Ishikawa (cell line): ENCODE data around the gene CD6.

Experiments
- CEBPB ChIP-seq: IDR thresholded peaks from 2 replicates; pipeline ENCODE4 v1.6.1; 2012
- CREB1 ChIP-seq: IDR thresholded peaks from 2 replicates; pipeline ENCODE4 v1.6.1; 2012; ENCODE audit warnings: low read depth
- EGR1 ChIP-seq: IDR thresholded peaks from 2 replicates; pipeline ENCODE4 v1.6.1; 2012
- EP300 ChIP-seq: IDR thresholded peaks from 2 replicates; pipeline ENCODE4 v1.6.1; 2012; ENCODE audit warnings: borderline replicate concordance
- FOXM1 ChIP-seq: IDR thresholded peaks from 2 replicates; pipeline ENCODE4 v1.6.1; 2012; ENCODE audit warnings: low read depth, borderline replicate concordance
- NFIC ChIP-seq: IDR thresholded peaks from 2 replicates; pipeline ENCODE4 v1.6.1; 2012
- RAD21 ChIP-seq: IDR thresholded peaks from 2 replicates; pipeline ENCODE4 v1.6.1; 2012; ENCODE audit warnings: low read depth
- TAF1 ChIP-seq: IDR thresholded peaks from 2 replicates; pipeline ENCODE4 v1.6.1; 2012; ENCODE audit warnings: low read depth, mild to moderate bottlenecking
- TCF12 ChIP-seq: IDR thresholded peaks from 2 replicates; pipeline ENCODE4 v1.6.1; 2012; ENCODE audit warnings: low read depth
- TEAD4 ChIP-seq: IDR thresholded peaks from 2 replicates; pipeline ENCODE4 v1.6.1; 2012
- YY1 ChIP-seq: IDR thresholded peaks from 2 replicates; pipeline ENCODE4 v1.6.1; 2012; ENCODE audit warnings: low read depth
- ZBTB7A ChIP-seq: IDR thresholded peaks from 2 replicates; pipeline ENCODE4 v1.6.1; 2012; ENCODE audit warnings: low read depth
- TF ChIP-seq, protein P1 (sequence below): IDR thresholded peaks from 2 replicates; pipeline ENCODE4 v1.6.1; 2012; ENCODE audit warnings: low read depth, mild to moderate bottlenecking
- TF ChIP-seq, protein P2 (sequence below): IDR thresholded peaks from 2 replicates; pipeline ENCODE4 v1.6.1; 2012
- TF ChIP-seq, protein P3 (sequence below): IDR thresholded peaks from 2 replicates; pipeline ENCODE4 v1.6.1; 2012

Gene CD6

DNA sequence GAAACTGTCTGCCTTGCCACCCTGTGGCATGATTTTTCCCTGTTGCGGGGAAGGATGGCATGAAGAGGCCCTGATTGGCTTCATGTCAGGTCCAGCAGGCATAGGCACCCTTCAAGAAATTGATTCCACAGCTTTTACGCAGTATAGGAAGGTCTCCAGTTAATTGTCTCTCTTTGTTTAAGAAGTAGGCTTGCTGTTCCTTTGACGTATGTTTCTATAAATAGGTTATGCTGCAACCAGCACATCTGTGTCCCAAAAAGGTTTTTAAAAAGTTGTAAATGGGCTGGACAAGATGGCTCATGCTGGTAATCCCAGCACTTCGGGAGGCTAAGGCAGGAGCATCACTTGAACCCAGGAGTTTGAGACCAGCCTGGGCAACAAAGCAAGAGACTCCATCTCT, 62.6 kb downstream of the CD6 start:
- TF ChIP-seq, protein P1, sequence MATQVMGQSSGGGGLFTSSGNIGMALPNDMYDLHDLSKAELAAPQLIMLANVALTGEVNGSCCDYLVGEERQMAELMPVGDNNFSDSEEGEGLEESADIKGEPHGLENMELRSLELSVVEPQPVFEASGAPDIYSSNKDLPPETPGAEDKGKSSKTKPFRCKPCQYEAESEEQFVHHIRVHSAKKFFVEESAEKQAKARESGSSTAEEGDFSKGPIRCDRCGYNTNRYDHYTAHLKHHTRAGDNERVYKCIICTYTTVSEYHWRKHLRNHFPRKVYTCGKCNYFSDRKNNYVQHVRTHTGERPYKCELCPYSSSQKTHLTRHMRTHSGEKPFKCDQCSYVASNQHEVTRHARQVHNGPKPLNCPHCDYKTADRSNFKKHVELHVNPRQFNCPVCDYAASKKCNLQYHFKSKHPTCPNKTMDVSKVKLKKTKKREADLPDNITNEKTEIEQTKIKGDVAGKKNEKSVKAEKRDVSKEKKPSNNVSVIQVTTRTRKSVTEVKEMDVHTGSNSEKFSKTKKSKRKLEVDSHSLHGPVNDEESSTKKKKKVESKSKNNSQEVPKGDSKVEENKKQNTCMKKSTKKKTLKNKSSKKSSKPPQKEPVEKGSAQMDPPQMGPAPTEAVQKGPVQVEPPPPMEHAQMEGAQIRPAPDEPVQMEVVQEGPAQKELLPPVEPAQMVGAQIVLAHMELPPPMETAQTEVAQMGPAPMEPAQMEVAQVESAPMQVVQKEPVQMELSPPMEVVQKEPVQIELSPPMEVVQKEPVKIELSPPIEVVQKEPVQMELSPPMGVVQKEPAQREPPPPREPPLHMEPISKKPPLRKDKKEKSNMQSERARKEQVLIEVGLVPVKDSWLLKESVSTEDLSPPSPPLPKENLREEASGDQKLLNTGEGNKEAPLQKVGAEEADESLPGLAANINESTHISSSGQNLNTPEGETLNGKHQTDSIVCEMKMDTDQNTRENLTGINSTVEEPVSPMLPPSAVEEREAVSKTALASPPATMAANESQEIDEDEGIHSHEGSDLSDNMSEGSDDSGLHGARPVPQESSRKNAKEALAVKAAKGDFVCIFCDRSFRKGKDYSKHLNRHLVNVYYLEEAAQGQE: no peak
- TF ChIP-seq NFIC (no peak), EP300 (no peak), ZBTB7A (no peak), FOXM1 (no peak), CREB1 (no peak), YY1 (no peak), CEBPB (no peak), TCF12 (no peak), EGR1 (no peak), TEAD4 (no peak), TAF1 (no peak), RAD21 (no peak)
- TF ChIP-seq, protein P2, sequence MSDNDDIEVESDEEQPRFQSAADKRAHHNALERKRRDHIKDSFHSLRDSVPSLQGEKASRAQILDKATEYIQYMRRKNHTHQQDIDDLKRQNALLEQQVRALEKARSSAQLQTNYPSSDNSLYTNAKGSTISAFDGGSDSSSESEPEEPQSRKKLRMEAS: no peak
- TF ChIP-seq, protein P3, sequence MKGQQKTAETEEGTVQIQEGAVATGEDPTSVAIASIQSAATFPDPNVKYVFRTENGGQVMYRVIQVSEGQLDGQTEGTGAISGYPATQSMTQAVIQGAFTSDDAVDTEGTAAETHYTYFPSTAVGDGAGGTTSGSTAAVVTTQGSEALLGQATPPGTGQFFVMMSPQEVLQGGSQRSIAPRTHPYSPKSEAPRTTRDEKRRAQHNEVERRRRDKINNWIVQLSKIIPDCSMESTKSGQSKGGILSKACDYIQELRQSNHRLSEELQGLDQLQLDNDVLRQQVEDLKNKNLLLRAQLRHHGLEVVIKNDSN: no peak

DNA sequence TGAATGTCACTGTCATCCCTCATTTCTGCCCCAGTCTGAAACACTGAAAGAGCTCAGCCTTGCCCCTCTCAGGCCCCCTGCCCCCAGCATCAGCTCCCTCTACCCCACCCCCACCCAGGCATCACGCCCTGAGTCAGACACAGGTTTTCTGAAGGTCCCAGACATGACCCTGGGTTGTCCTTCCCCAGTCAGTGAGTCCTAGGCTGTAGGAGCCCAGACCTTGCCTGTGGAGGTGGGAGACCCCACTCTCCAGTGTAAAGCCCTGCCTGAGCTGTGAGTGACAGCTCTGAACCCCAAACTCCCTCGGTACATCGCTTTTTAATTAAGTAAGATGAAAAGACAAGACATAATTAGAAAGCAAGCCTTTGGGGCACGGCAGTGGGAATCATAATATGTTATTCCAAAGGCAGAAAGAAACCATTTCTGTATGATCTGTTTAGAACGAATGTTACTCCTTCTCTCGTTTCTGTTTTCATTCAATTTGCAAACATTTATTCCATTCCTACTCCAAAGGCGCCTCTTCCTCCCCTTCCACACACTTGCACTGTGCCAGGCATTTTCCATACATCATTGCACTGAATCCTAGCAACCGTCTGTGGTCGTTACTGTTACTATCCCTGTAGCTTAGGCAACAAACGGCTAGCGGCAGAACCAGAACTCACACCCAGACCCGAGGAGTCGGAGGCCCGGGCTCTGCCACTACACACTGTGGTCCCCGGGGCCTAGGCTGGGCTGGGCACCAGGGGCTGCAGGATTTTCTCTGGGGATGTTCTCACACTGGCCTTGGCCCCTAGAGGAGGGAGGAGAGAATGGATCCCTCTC, 63.4 kb downstream of the CD6 start:
- TF ChIP-seq NFIC (no peak), RAD21 (no peak), FOXM1 (no peak), TAF1 (no peak), YY1 (no peak), TCF12 (no peak), CREB1 (no peak), EGR1 (no peak), CEBPB (no peak), ZBTB7A (no peak)
- TF ChIP-seq, protein P1: no peak
- TF ChIP-seq, protein P2: no peak
- TF ChIP-seq, protein P3: no peak

DNA sequence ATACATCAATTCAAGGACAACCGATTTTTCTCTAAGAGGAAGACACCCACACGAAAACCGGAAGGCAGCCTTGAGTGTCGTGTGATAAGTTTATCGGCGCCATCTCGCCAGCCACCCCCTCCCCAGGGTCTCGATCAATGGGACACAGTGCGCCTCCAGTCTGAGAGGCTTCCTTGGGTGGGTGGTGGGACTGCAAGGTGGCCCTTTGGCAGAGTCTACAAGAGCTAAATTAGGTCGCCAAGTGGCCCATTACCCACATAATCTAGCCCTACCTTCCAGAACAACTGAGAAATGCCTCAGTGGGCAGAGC, 64.0 kb downstream of the CD6 start:
- TF ChIP-seq, protein P1: no peak
- TF ChIP-seq CEBPB (no peak), CREB1 (no peak), EP300 (no peak), RAD21 (no peak), TCF12 (no peak), FOXM1 (no peak), ZBTB7A (no peak), EGR1 (no peak), TEAD4 (no peak), NFIC (no peak), TAF1 (no peak), YY1 (no peak)
- TF ChIP-seq, protein P2: no peak

DNA sequence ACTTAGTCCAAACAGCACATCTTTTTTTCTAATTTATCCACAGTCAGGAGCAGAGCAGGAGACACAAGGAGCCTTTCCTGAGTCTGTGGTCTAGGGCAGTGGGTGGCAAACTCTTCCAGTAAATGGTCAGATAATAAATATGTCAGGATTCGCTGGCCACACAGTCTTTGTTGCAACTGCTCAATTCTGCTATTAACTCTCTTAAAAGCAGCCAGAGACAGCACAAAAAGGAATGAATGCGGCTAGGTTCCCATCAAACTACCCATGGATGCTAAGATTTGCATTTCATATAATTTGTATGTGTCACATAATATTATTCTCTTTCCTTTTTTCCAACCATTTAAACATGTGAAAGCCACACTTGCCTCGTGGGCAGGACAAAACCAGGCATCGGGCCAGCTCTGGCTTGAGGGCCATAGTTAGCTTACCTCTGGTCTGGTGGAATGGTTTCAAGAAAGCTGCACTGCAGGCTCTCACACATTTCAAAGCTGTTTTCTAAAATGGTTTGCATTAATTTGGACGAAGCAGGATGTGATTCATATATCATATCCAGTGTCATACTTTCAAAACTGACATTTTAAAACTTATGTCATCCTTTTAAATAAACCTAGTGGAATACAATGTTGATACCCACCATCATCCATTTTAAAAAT, 66.1 kb downstream of the CD6 start:
- no peak for TF ChIP-seq EGR1
- TF ChIP-seq, protein P2: no peak
- TF ChIP-seq EP300: no peak
- TF ChIP-seq NFIC: no peak
- no peak for TF ChIP-seq YY1
- no peak for TF ChIP-seq TEAD4
- TF ChIP-seq CEBPB: no peak
- TF ChIP-seq, protein P3: no peak
- TF ChIP-seq, protein P1: no peak
- no peak for TF ChIP-seq TAF1
- no peak for TF ChIP-seq FOXM1
- TF ChIP-seq ZBTB7A: no peak
- no peak for TF ChIP-seq CREB1
- TF ChIP-seq RAD21: no peak
- TF ChIP-seq TCF12: no peak
